ENCODE results near the gene SAMD7.

DNA sequence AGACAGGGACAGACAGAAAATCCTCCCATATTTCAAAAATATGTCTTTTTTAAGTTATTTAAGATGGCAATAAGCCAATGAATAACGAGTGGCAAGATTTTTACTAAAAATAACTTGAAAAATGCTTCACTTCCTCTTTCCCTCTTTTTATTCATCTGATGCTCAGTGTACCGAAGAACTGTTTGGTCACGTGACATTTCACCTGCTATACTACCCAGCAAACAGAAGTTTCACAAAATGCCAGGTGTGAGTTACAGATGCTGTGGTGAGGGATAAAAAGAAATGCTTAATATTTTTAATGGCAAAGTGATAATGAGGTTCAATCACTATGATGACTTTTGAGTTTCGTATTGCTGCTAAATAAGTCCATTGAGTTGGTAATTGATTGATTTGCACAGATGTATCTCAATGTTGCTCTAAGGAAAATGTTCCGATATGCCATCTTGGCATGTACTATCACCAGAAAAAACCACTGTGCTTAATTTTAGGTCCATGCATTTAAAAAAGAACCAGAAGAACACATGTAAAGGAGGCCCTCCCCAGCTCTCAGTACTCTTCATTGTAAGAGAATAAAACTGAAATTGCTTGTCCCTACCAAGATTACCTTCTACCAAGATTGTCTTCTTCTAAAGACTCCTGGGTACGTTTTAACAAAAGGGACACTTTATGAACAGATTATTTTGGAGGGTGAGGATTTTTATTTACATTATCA, 29.3 kb downstream of the SAMD7 start:
- no peak for TF ChIP-seq FOXP2 (optimal IDR thresholded peaks at IDR 0.05; ENCODE audit: borderline replicate concordance, extremely low read depth, extremely low read length, insufficient read depth)
- no peak for TF ChIP-seq POLR2AphosphoS5 (IDR thresholded peaks at IDR 0.05; ENCODE audit: low read depth, low read length)
- TF ChIP-seq, protein P1, sequence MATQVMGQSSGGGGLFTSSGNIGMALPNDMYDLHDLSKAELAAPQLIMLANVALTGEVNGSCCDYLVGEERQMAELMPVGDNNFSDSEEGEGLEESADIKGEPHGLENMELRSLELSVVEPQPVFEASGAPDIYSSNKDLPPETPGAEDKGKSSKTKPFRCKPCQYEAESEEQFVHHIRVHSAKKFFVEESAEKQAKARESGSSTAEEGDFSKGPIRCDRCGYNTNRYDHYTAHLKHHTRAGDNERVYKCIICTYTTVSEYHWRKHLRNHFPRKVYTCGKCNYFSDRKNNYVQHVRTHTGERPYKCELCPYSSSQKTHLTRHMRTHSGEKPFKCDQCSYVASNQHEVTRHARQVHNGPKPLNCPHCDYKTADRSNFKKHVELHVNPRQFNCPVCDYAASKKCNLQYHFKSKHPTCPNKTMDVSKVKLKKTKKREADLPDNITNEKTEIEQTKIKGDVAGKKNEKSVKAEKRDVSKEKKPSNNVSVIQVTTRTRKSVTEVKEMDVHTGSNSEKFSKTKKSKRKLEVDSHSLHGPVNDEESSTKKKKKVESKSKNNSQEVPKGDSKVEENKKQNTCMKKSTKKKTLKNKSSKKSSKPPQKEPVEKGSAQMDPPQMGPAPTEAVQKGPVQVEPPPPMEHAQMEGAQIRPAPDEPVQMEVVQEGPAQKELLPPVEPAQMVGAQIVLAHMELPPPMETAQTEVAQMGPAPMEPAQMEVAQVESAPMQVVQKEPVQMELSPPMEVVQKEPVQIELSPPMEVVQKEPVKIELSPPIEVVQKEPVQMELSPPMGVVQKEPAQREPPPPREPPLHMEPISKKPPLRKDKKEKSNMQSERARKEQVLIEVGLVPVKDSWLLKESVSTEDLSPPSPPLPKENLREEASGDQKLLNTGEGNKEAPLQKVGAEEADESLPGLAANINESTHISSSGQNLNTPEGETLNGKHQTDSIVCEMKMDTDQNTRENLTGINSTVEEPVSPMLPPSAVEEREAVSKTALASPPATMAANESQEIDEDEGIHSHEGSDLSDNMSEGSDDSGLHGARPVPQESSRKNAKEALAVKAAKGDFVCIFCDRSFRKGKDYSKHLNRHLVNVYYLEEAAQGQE (IDR thresholded peaks at IDR 0.05; ENCODE audit: insufficient read depth in 1 of 2, low read depth in 2 of 2, low read length in 2 of 2) = no peak
